Stimulated activated CD8-positive, alpha-beta memory T cell treated with anti-CD3 and anti-CD28 coated beads, Interleukin-12 subunit alpha, Interleukin-12 subunit beta, amount 100 ng/mL, for 4 hours (primary cell): ENCODE data around the gene TRIM62.

Experiments used
- DNase-seq: peaks from one replicate; pipeline ENCODE4 v3.0.0-alpha.2; 2020; ENCODE audit warnings: low read depth

The TRIM62 gene

GRCh38 chr1:33097137-33097611, 84.7 kb downstream of the TRIM62 start:
- no peak for DNase-seq

DNA sequence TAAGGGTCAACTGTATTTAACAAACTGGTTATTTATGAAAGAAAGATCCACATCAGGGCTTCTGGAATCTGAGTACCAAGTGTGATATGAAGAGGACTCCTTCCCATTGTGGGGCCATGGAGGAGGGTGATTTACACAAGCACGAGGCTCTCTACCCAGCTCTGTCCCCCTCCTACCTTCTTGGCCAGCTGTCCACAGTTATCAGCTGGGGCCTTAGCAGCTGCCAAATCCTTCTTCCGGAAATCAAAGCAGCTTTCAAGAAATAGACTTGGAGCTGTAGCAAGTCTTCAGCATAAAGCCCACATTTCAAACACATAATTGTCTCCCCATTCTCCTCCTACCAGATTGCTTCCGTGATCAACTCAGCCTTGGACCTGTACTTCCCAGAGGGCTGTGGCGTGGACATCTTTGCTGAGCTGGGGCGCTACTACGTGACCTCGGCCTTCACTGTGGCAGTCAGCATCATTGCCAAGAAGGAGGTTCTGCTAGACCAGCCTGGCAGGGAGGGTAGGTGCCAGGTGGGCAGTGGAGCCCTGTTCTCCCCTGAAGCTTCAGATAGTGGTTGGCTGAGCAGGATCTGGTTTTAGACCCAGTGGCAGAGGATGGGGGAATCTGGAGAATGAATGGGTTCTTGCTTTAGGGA, 85.4 kb downstream of the TRIM62 start:
- no peak for DNase-seq
